ENCODE measurements around the gene RABL3. TPM values are rescaled to one million over a fixed set of nuclear protein-coding genes. Genes with fewer than 3 reads are reported as not detected.

Gene RABL3
- total RNA-seq, 1 experiment from 2014 or later: 18.2 TPM

DNA sequence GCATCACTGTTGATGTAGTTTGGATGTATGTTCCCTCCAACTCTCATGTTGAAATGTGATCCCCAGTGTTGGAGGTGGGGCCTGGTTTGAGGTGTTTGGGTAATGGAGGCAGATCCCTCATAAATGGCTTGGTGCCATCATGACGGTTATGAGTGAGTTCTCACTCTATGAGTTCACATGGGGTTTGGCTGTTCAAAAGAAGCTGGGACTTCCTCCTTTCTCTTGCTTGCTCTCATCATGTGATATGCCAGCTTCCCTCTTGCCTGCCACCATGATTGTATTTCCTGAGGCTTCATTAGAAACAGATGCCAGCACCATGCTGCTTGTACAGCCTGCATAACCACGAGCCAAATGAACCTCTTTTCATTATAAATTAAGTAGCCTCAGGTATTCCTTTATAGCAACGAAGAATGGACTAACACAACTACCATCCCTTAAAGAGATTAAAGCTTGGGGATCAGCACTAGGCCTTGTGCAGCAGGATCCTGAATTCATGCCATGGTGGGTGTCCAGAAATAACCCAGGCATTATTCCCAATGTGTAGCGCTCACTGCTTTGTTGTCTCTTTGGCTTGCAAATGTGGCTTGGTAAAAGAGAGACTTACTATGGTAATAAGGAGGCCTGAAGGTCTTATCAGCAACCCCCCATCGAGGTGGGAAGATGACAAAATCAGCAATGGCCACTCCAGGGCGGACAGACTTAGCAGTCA is 104.3 kb downstream of the RABL3 start:
- no peak overlapping the region for H3K27ac ChIP-seq (ENCODE audit: low read depth, low read length, poor library complexity, severe bottlenecking)
- intact Hi-C loops (cut with micrococcal nuclease; ENCODE audit: unreplicated experiment): no loop called here
- ChIA-PET POLR2A (ENCODE audit: low non-redundant PET) (no interaction called here), CTCF (no interaction called here)
- H3K4me1 ChIP-seq (ENCODE audit: insufficient read depth, low read length, poor library complexity, severe bottlenecking): no peaks in the 10 kb centered on the region
- H3K9me3 ChIP-seq (ENCODE audit: low read depth, low read length, poor library complexity, severe bottlenecking): no peaks in the 10 kb centered on the region
- TF ChIP-seq EZH2 (IDR thresholded peaks at IDR 0.05; ENCODE audit: borderline replicate concordance, low read depth, low read length, poor library complexity, severe bottlenecking): no peak
- TF ChIP-seq, protein P1, sequence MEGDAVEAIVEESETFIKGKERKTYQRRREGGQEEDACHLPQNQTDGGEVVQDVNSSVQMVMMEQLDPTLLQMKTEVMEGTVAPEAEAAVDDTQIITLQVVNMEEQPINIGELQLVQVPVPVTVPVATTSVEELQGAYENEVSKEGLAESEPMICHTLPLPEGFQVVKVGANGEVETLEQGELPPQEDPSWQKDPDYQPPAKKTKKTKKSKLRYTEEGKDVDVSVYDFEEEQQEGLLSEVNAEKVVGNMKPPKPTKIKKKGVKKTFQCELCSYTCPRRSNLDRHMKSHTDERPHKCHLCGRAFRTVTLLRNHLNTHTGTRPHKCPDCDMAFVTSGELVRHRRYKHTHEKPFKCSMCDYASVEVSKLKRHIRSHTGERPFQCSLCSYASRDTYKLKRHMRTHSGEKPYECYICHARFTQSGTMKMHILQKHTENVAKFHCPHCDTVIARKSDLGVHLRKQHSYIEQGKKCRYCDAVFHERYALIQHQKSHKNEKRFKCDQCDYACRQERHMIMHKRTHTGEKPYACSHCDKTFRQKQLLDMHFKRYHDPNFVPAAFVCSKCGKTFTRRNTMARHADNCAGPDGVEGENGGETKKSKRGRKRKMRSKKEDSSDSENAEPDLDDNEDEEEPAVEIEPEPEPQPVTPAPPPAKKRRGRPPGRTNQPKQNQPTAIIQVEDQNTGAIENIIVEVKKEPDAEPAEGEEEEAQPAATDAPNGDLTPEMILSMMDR (conservative IDR thresholded peaks at IDR 0.05; ENCODE audit: low read depth, low read length): no peak
- no peaks in the 10 kb centered on the region for H3K27me3 ChIP-seq (replicated peaks; ENCODE audit: insufficient read depth, low read depth, low read length, poor library complexity)
- no TSS peak for BruUV-seq (replicated peaks)
- H3K4me3 ChIP-seq (ENCODE audit: low read depth, low read length, poor library complexity, severe bottlenecking): no peak overlapping the region
- DNase-seq (ENCODE audit: low spot score): peak; percentile 6
- H3K36me3 ChIP-seq (ENCODE audit: insufficient read depth, low read length, poor library complexity, severe bottlenecking): no peaks in the 10 kb centered on the region

DNA sequence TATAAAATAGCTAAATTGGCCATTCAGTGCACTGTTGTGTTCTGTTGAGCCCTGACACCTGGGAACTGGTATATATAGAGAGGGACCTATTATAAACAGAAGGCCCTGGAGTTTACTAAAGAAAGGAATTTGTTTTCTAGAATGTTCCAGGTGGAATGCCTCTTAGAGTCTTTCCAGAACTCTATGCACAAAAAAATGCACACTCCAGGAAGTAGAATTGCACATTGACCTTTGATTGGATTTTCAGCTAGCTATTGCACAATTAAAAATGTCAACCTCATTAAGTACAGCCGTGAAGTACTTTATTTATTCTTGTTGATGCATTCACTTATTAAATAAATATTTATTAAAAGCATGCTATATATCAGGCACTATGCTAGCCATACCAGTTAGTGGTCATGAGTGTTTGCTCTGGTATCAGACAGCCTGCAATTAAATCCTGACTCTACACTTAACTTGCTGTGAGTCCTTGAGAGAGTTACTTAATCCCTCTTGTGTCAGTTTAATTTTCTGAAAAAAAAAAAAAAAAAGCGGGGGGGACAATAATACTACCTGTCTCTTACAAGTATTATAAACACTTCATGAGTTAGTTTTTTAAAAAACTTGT is 105.4 kb downstream of the RABL3 start:
- BruUV-seq (replicated peaks): no TSS peak
- Histone ChIP-seq H3K4me3 (ENCODE audit: low read depth, low read length, poor library complexity, severe bottlenecking) (no peak overlapping the region), H3K9me3 (ENCODE audit: low read depth, low read length, poor library complexity, severe bottlenecking) (no peaks in the 10 kb centered on the region), H3K27ac (ENCODE audit: low read depth, low read length, poor library complexity, severe bottlenecking) (no peak overlapping the region), H3K4me1 (ENCODE audit: insufficient read depth, low read length, poor library complexity, severe bottlenecking) (no peaks in the 10 kb centered on the region), H3K36me3 (ENCODE audit: insufficient read depth, low read length, poor library complexity, severe bottlenecking) (no peaks in the 10 kb centered on the region), H3K27me3 (replicated peaks; ENCODE audit: insufficient read depth, low read depth, low read length, poor library complexity) (no peaks in the 10 kb centered on the region)
- intact Hi-C loops (cut with micrococcal nuclease; ENCODE audit: unreplicated experiment): no loop called here
- TF ChIP-seq EZH2 (IDR thresholded peaks at IDR 0.05; ENCODE audit: borderline replicate concordance, low read depth, low read length, poor library complexity, severe bottlenecking): no peak
- TF ChIP-seq, protein P1 (conservative IDR thresholded peaks at IDR 0.05; ENCODE audit: low read depth, low read length): no peak
- ChIA-PET CTCF (no interaction called here), POLR2A (ENCODE audit: low non-redundant PET) (no interaction called here)
- DNase-seq (ENCODE audit: low spot score): no peak

Other genes with a start within 250 kb of the RABL3 start
- 177 and 200 TPM in 2 replicates for gene NDUFB4, start 146.2 kb downstream of the RABL3 start, total RNA-seq (2021)
- gene HGD, start 60.3 kb downstream of the RABL3 start, total RNA-seq (2021): 0.28 and 0.42 TPM in 2 replicates
- gene GTF2E1, start 228 bp upstream of the RABL3 start, total RNA-seq (2021): 21.7 and 24.3 TPM in 2 replicates
- not detected in 2 replicates for gene STXBP5L, start 165.7 kb upstream of the RABL3 start, total RNA-seq (2021)